ENCODE results near the gene CRYGD.
"Not testable (repeated sequence)": the region's sequence is repeated elsewhere in the genome, so short reads cannot be mapped to it uniquely, and the experiment has no call there.

The CRYGD gene

DNA sequence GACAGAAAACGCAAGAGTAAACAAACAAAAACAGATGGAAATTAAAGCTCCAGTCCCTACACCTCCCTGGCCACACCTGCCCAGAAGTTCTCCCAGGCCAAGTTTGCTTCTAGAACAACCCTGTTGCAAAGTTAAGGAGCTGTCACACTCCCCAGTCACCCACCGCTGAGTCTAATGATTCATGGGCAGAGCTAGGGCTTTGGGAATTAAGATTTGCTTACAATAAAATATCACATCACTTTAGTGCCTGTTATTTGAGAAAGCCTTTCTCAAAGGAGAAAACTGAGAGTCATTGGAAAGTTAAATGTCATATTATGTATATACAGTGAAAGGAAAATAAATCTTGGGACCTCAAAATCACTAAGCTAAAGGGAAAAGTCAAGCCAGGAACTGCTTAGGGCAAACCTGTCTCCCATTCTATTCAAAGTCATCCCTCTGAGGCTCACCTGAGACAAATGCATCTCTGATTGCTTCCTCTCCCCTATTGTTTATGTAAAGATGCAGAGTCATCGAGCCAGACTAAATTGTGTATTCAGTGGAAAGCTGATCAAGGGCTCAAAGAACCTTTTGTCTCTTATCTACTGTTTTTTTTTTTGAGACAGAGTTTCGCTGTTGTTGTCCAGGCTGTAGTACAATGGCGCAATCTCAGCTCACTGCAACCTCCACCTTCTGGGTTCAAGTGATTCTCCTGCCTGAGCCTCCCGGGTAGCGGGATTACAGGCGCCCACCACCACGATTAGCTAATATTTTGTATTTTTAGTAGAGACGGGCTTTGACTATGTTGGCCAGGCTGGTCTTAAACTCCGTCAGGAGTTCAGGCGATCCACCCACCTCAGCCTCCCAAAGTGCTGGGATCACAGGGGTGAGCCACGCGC is 18.8 kb upstream of the CRYGD start:
- Histone ChIP-seq H3K14ac (ENCODE audit: low read length in 2 of 2) (no peak overlapping the region), H3K27ac (ENCODE audit: low read length, poor library complexity, severe bottlenecking) (no peak overlapping the region), H2BK15ac (ENCODE audit: low read depth, poor library complexity, severe bottlenecking) (no peak overlapping the region), H3K18ac (ENCODE audit: low read depth in 1 of 2, low read length in 2 of 2) (no peak overlapping the region), H3K9ac (ENCODE audit: low read length) (no peak overlapping the region), H3K4me2 (ENCODE audit: low read length, poor library complexity, severe bottlenecking) (no peak overlapping the region), H3K27me3 (ENCODE audit: control insufficient read depth in 1 of 2, insufficient read depth in 1 of 2, low read length in 2 of 2) (peaks cover 0 to 4% of the 10 kb centered on the region in 2 experiments), H4K91ac (ENCODE audit: low read length) (no peak overlapping the region), H4K8ac (ENCODE audit: low read length) (no peak overlapping the region), H3K79me1 (replicated peaks; ENCODE audit: low read length, poor library complexity, severe bottlenecking) (no peaks in the 10 kb centered on the region), H3K9me3 (ENCODE audit: control insufficient read depth, low read length) (no peaks in the 10 kb centered on the region), H3K36me3 (ENCODE audit: control insufficient read depth in 1 of 2, insufficient read depth in 2 of 2, low read depth in 1 of 2, low read length in 2 of 2) (no peaks in the 10 kb centered on the region), H2AK5ac (ENCODE audit: low read length, severe bottlenecking) (no peak overlapping the region), H2BK12ac (ENCODE audit: low read length in 2 of 2) (no peak overlapping the region), H2BK5ac (ENCODE audit: low read depth, low read length, poor library complexity, severe bottlenecking) (no peak overlapping the region), H3K4me3 (ENCODE audit: insufficient read depth in 1 of 2, low read depth in 1 of 2, low read length in 2 of 2) (no peak overlapping the region), H3K4ac (ENCODE audit: low read depth in 1 of 2, low read length in 2 of 2) (no peak overlapping the region), H2BK120ac (ENCODE audit: low read depth, low read length) (no peak overlapping the region), H3K4me1 (ENCODE audit: control insufficient read depth, insufficient read depth, low read depth, low read length) (no peaks in the 10 kb centered on the region), H2AFZ (ENCODE audit: low read depth, low read length) (no peak overlapping the region), H3K23ac (ENCODE audit: low read length in 2 of 2) (no peak overlapping the region)
- no peak for DNase-seq
- WGBS = 71% methylated on average over 13 of the region's 14 CpGs

- no peaks in the 10 kb centered on the region for H3K36me3 ChIP-seq (ENCODE audit: control insufficient read depth in 1 of 2, insufficient read depth in 2 of 2, low read depth in 1 of 2, low read length in 2 of 2)
- no peak overlapping the region for H4K91ac ChIP-seq (ENCODE audit: low read length)
- H2BK5ac ChIP-seq (ENCODE audit: low read depth, low read length, poor library complexity, severe bottlenecking) = no peak overlapping the region
- no peak overlapping the region for H3K4me3 ChIP-seq (ENCODE audit: insufficient read depth in 1 of 2, low read depth in 1 of 2, low read length in 2 of 2)
- H3K14ac ChIP-seq (ENCODE audit: low read length in 2 of 2) = no peak overlapping the region
- H3K27ac ChIP-seq (ENCODE audit: low read length, poor library complexity, severe bottlenecking) = no peak overlapping the region
- no peak overlapping the region for H3K9ac ChIP-seq (ENCODE audit: low read length)
- no peaks in the 10 kb centered on the region for H3K4me1 ChIP-seq (ENCODE audit: control insufficient read depth, insufficient read depth, low read depth, low read length)
- H3K23ac ChIP-seq (ENCODE audit: low read length in 2 of 2) = no peak overlapping the region
- WGBS = 50% methylated on average over 5 of the region's 8 CpGs
- no peaks in the 10 kb centered on the region for H3K27me3 ChIP-seq (ENCODE audit: control insufficient read depth in 1 of 2, insufficient read depth in 1 of 2, low read length in 2 of 2)
- no peak overlapping the region for H2BK120ac ChIP-seq (ENCODE audit: low read depth, low read length)
- H2BK15ac ChIP-seq (ENCODE audit: low read depth, poor library complexity, severe bottlenecking) = no peak overlapping the region
- H2AK5ac ChIP-seq (ENCODE audit: low read length, severe bottlenecking) = no peak overlapping the region
- no peaks in the 10 kb centered on the region for H3K9me3 ChIP-seq (ENCODE audit: control insufficient read depth, low read length)
- H2AFZ ChIP-seq (ENCODE audit: low read depth, low read length) = no peak overlapping the region
- H3K79me1 ChIP-seq (replicated peaks; ENCODE audit: low read length, poor library complexity, severe bottlenecking) = no peaks in the 10 kb centered on the region
- no peak overlapping the region for H3K18ac ChIP-seq (ENCODE audit: low read depth in 1 of 2, low read length in 2 of 2)
- no peak overlapping the region for H2BK12ac ChIP-seq (ENCODE audit: low read length in 2 of 2)
- no peak for DNase-seq
- H3K4me2 ChIP-seq (ENCODE audit: low read length, poor library complexity, severe bottlenecking) = no peak overlapping the region
- H4K8ac ChIP-seq (ENCODE audit: low read length) = no peak overlapping the region
- no peak overlapping the region for H3K4ac ChIP-seq (ENCODE audit: low read depth in 1 of 2, low read length in 2 of 2)
These were observed 18.1 kb upstream of the CRYGD start for GRCh38 chr2:208142240-208142924.

GRCh38 chr2:208139447-208139846 is 15.1 kb upstream of the CRYGD start:
- H3K27ac ChIP-seq (ENCODE audit: low read length, poor library complexity, severe bottlenecking) = no peak overlapping the region
- no peak overlapping the region for H3K4me2 ChIP-seq (ENCODE audit: low read length, poor library complexity, severe bottlenecking)
- no peak overlapping the region for H3K23ac ChIP-seq (ENCODE audit: low read length in 2 of 2)
- H2BK5ac ChIP-seq (ENCODE audit: low read depth, low read length, poor library complexity, severe bottlenecking) = no peak overlapping the region
- H3K27me3 ChIP-seq (ENCODE audit: control insufficient read depth in 1 of 2, insufficient read depth in 1 of 2, low read length in 2 of 2) = peaks cover 0 to 5% of the 10 kb centered on the region in 2 experiments
- H4K8ac ChIP-seq (ENCODE audit: low read length) = no peak overlapping the region
- no peak overlapping the region for H3K14ac ChIP-seq (ENCODE audit: low read length in 2 of 2)
- H3K18ac ChIP-seq (ENCODE audit: low read depth in 1 of 2, low read length in 2 of 2) = no peak overlapping the region
- DNase-seq = no peak
- no peaks in the 10 kb centered on the region for H3K9me3 ChIP-seq (ENCODE audit: control insufficient read depth, low read length)
- no peaks in the 10 kb centered on the region for H3K79me1 ChIP-seq (replicated peaks; ENCODE audit: low read length, poor library complexity, severe bottlenecking)
- H3K4me3 ChIP-seq (ENCODE audit: insufficient read depth in 1 of 2, low read depth in 1 of 2, low read length in 2 of 2) = no peak overlapping the region
- H3K9ac ChIP-seq (ENCODE audit: low read length) = no peak overlapping the region
- no peak overlapping the region for H2BK12ac ChIP-seq (ENCODE audit: low read length in 2 of 2)
- no peak overlapping the region for H2AFZ ChIP-seq (ENCODE audit: low read depth, low read length)
- no peaks in the 10 kb centered on the region for H3K36me3 ChIP-seq (ENCODE audit: control insufficient read depth in 1 of 2, insufficient read depth in 2 of 2, low read depth in 1 of 2, low read length in 2 of 2)
- H2BK15ac ChIP-seq (ENCODE audit: low read depth, poor library complexity, severe bottlenecking) = no peak overlapping the region
- H3K4ac ChIP-seq (ENCODE audit: low read depth in 1 of 2, low read length in 2 of 2) = no peak overlapping the region
- no peaks in the 10 kb centered on the region for H3K4me1 ChIP-seq (ENCODE audit: control insufficient read depth, insufficient read depth, low read depth, low read length)
- H2BK120ac ChIP-seq (ENCODE audit: low read depth, low read length) = no peak overlapping the region
- no peak overlapping the region for H4K91ac ChIP-seq (ENCODE audit: low read length)
- no peak overlapping the region for H2AK5ac ChIP-seq (ENCODE audit: low read length, severe bottlenecking)
- WGBS = 91% methylated on average over 18 of the region's 18 CpGs

DNA sequence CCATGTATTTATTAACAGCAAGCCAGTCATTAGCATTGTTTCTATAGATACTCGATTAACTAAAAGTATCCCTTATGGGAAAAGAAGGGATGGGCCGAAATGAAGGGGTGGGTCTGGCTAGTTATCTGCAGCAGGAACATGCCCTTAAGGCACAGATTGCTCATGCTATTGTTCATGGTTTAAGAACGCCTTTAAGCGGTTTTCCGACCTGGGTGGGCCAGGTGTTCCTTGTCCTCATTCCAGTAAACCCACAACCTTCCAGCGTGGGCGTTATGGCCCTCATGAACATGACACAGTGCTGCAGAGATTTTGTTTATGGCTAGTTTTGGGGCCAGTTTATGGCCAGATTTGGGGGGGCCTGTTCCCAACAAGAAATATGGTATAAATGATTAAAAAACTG is 14.0 kb upstream of the CRYGD start:
- not testable (repeated sequence) for H3K18ac ChIP-seq (ENCODE audit: low read depth in 1 of 2, low read length in 2 of 2); H3K14ac ChIP-seq (ENCODE audit: low read length in 2 of 2); H2BK12ac ChIP-seq (ENCODE audit: low read length in 2 of 2); H3K79me1 ChIP-seq (replicated peaks; ENCODE audit: low read length, poor library complexity, severe bottlenecking); H2BK120ac ChIP-seq (ENCODE audit: low read depth, low read length); H3K27me3 ChIP-seq (ENCODE audit: control insufficient read depth in 1 of 2, insufficient read depth in 1 of 2, low read length in 2 of 2); H2AK5ac ChIP-seq (ENCODE audit: low read length, severe bottlenecking); H3K4me1 ChIP-seq (ENCODE audit: control insufficient read depth, insufficient read depth, low read depth, low read length); H3K4me3 ChIP-seq (ENCODE audit: insufficient read depth in 1 of 2, low read depth in 1 of 2, low read length in 2 of 2); H2BK5ac ChIP-seq (ENCODE audit: low read depth, low read length, poor library complexity, severe bottlenecking); H3K4ac ChIP-seq (ENCODE audit: low read depth in 1 of 2, low read length in 2 of 2); H4K91ac ChIP-seq (ENCODE audit: low read length); H3K27ac ChIP-seq (ENCODE audit: low read length, poor library complexity, severe bottlenecking); H2AFZ ChIP-seq (ENCODE audit: low read depth, low read length); H2BK15ac ChIP-seq (ENCODE audit: low read depth, poor library complexity, severe bottlenecking); H4K8ac ChIP-seq (ENCODE audit: low read length); DNase-seq; H3K36me3 ChIP-seq (ENCODE audit: control insufficient read depth in 1 of 2, insufficient read depth in 2 of 2, low read depth in 1 of 2, low read length in 2 of 2); H3K9ac ChIP-seq (ENCODE audit: low read length); H3K9me3 ChIP-seq (ENCODE audit: control insufficient read depth, low read length); H3K23ac ChIP-seq (ENCODE audit: low read length in 2 of 2); H3K4me2 ChIP-seq (ENCODE audit: low read length, poor library complexity, severe bottlenecking)
- WGBS = 94% methylated on average over 7 of the region's 7 CpGs

Measured in mesenchymal stem cell (in vitro differentiated cells and primary cell).